22Rv1 (cell line): ENCODE results near the gene ZCCHC3.
"Not testable (repeated sequence)": the region's sequence is repeated elsewhere in the genome, so short reads cannot be mapped to it uniquely, and the experiment has no call there.

Experiments used
- ZFX ChIP-seq: fragments of 450-650 bp; IDR thresholded peaks from 2 replicates; pipeline ENCODE4 v1.6.1; 2017; ENCODE audit warnings: antibody characterized with exemption, borderline replicate concordance
- TF ChIP-seq, protein P1 (sequence below): fragments of 450-650 bp; IDR thresholded peaks from 2 replicates; pipeline ENCODE4 v1.5.1; 2017; ENCODE audit warnings: mild to moderate bottlenecking

DNA sequence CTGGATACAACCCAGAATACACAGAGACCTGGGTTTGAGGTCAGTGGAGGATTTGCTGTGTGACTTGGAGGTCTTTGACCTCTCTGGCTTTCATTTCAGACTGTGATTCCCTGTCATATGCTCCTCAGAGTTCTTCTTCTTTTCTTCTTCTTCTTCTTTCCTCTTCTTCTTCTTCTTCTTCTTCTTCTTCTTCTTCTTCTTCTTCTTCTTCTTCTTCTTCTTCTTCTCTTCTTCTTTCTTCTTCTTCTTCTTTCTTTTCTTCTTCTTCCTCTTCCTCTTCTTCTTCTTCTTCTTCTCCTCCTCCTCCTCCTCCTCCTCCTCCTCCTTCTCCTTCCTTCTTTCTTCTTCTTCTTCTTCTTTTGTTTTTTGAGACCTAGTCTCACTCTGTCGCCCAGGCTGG lies 38.7 kb downstream of the ZCCHC3 start:
- TF ChIP-seq, protein P1, sequence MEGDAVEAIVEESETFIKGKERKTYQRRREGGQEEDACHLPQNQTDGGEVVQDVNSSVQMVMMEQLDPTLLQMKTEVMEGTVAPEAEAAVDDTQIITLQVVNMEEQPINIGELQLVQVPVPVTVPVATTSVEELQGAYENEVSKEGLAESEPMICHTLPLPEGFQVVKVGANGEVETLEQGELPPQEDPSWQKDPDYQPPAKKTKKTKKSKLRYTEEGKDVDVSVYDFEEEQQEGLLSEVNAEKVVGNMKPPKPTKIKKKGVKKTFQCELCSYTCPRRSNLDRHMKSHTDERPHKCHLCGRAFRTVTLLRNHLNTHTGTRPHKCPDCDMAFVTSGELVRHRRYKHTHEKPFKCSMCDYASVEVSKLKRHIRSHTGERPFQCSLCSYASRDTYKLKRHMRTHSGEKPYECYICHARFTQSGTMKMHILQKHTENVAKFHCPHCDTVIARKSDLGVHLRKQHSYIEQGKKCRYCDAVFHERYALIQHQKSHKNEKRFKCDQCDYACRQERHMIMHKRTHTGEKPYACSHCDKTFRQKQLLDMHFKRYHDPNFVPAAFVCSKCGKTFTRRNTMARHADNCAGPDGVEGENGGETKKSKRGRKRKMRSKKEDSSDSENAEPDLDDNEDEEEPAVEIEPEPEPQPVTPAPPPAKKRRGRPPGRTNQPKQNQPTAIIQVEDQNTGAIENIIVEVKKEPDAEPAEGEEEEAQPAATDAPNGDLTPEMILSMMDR = not testable (repeated sequence)
- TF ChIP-seq ZFX = not testable (repeated sequence)
